Measurements from ENCODE around the gene PAOX.

DNA sequence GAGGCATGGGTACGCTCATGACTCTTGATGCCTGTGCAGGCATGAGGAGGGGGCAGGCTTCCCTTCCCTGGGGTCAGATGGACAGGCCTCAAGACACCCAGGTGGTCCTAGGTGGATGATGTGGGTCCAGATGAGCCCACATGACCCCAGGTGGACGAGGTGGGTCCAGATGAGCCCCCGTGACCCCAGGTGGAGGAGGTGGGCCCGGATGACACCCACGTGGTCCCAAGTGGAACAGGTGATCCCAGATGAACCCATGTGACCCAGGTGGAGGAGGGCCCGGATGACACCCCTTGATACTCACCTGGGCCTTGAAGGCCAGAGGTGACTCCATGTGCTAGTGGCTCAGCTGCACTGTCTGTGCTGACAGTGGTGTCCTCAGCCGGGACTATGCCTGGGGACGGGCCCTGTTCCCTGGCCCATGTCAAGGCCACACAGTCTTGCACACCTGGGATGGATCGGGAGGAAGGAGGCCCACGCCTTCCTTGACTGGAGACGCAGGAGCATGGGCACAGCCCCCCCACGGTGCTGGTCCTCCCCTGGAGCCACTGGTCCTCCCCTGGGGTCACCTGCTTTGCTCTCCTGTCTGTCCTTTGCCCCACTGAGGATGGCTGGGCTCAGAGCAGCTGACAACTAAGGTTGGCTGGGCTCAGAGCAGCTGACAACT is 28.6 kb upstream of the PAOX start:
- TF ChIP-seq, protein P1, sequence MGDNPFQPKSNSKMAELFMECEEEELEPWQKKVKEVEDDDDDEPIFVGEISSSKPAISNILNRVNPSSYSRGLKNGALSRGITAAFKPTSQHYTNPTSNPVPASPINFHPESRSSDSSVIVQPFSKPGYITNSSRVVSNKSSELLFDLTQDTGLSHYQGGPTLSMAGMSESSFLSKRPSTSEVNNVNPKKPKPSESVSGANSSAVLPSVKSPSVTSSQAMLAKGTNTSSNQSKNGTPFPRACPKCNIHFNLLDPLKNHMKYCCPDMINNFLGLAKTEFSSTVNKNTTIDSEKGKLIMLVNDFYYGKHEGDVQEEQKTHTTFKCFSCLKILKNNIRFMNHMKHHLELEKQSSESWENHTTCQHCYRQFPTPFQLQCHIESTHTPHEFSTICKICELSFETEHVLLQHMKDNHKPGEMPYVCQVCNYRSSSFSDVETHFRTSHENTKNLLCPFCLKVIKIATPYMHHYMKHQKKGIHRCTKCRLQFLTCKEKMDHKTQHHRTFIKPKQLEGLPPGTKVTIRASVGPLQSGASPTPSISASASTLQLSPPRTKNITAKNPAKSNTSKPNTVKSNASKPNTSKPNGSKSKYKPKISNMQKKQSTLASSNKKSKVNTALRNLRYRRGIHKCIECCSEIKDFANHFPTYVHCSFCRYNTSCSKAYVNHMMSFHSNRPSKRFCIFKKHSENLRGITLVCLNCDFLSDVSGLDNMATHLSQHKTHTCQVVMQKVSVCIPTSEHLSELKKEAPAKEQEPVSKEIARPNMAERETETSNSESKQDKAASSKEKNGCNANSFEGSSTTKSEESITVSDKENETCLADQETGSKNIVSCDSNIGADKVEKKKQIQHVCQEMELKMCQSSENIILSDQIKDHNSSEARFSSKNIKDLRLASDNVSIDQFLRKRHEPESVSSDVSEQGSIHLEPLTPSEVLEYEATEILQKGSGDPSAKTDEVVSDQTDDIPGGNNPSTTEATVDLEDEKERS (tag by site-specific recombination; IDR thresholded peaks at IDR 0.05): no peak
- TF ChIP-seq ZNF571 (tag by site-specific recombination; IDR thresholded peaks at IDR 0.05) (no peak), OSR2 (tag by site-specific recombination; IDR thresholded peaks at IDR 0.05) (no peak)
- TF ChIP-seq, protein P2, sequence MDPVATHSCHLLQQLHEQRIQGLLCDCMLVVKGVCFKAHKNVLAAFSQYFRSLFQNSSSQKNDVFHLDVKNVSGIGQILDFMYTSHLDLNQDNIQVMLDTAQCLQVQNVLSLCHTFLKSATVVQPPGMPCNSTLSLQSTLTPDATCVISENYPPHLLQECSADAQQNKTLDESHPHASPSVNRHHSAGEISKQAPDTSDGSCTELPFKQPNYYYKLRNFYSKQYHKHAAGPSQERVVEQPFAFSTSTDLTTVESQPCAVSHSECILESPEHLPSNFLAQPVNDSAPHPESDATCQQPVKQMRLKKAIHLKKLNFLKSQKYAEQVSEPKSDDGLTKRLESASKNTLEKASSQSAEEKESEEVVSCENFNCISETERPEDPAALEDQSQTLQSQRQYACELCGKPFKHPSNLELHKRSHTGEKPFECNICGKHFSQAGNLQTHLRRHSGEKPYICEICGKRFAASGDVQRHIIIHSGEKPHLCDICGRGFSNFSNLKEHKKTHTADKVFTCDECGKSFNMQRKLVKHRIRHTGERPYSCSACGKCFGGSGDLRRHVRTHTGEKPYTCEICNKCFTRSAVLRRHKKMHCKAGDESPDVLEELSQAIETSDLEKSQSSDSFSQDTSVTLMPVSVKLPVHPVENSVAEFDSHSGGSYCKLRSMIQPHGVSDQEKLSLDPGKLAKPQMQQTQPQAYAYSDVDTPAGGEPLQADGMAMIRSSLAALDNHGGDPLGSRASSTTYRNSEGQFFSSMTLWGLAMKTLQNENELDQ (tag by site-specific recombination; IDR thresholded peaks at IDR 0.05; ENCODE audit: low read depth): no peak
- TF ChIP-seq, protein P3, sequence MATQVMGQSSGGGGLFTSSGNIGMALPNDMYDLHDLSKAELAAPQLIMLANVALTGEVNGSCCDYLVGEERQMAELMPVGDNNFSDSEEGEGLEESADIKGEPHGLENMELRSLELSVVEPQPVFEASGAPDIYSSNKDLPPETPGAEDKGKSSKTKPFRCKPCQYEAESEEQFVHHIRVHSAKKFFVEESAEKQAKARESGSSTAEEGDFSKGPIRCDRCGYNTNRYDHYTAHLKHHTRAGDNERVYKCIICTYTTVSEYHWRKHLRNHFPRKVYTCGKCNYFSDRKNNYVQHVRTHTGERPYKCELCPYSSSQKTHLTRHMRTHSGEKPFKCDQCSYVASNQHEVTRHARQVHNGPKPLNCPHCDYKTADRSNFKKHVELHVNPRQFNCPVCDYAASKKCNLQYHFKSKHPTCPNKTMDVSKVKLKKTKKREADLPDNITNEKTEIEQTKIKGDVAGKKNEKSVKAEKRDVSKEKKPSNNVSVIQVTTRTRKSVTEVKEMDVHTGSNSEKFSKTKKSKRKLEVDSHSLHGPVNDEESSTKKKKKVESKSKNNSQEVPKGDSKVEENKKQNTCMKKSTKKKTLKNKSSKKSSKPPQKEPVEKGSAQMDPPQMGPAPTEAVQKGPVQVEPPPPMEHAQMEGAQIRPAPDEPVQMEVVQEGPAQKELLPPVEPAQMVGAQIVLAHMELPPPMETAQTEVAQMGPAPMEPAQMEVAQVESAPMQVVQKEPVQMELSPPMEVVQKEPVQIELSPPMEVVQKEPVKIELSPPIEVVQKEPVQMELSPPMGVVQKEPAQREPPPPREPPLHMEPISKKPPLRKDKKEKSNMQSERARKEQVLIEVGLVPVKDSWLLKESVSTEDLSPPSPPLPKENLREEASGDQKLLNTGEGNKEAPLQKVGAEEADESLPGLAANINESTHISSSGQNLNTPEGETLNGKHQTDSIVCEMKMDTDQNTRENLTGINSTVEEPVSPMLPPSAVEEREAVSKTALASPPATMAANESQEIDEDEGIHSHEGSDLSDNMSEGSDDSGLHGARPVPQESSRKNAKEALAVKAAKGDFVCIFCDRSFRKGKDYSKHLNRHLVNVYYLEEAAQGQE (tag by site-specific recombination; IDR thresholded peaks at IDR 0.05): no peak
- TF ChIP-seq, protein P4, sequence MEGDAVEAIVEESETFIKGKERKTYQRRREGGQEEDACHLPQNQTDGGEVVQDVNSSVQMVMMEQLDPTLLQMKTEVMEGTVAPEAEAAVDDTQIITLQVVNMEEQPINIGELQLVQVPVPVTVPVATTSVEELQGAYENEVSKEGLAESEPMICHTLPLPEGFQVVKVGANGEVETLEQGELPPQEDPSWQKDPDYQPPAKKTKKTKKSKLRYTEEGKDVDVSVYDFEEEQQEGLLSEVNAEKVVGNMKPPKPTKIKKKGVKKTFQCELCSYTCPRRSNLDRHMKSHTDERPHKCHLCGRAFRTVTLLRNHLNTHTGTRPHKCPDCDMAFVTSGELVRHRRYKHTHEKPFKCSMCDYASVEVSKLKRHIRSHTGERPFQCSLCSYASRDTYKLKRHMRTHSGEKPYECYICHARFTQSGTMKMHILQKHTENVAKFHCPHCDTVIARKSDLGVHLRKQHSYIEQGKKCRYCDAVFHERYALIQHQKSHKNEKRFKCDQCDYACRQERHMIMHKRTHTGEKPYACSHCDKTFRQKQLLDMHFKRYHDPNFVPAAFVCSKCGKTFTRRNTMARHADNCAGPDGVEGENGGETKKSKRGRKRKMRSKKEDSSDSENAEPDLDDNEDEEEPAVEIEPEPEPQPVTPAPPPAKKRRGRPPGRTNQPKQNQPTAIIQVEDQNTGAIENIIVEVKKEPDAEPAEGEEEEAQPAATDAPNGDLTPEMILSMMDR (tag by site-specific recombination; IDR thresholded peaks at IDR 0.05): no peak

Data from HEK293 (cell line).